Measurements from ENCODE around the gene RIPPLY3.
"Not testable (repeated sequence)": the region's sequence is repeated elsewhere in the genome, so short reads cannot be mapped to it uniquely, and the experiment has no call there.

RIPPLY3 gene

DNA sequence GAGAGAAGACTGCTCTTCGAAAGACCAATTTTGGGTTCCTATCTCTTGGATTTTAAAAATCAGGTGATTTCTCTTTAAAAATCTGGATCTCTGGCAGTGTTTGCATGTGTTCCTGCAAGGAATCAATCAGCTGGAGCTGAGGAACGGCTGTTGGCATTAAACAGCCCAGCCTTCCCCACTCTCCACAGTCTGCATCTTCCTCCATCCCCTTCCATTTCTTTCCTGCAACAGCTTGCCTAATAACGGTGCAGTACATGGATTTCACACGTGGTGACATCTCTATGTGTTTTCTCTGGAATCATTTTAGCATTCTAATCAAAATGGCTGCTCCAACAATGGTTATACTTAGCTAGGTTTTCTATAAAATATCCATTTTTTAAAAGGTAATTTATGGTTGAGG, 20.0 kb downstream of the RIPPLY3 start:
- DNase-seq, result no peak

- no peak for DNase-seq
These were observed 22.1 kb downstream of the RIPPLY3 start for GRCh38 chr21:37028570-37028969.

- DNase-seq, result no peak
These were observed 24.4 kb downstream of the RIPPLY3 start for GRCh38 chr21:37030864-37031263.

GRCh38 chr21:37032293-37032692, 25.8 kb downstream of the RIPPLY3 start:
- no peak for DNase-seq

DNA sequence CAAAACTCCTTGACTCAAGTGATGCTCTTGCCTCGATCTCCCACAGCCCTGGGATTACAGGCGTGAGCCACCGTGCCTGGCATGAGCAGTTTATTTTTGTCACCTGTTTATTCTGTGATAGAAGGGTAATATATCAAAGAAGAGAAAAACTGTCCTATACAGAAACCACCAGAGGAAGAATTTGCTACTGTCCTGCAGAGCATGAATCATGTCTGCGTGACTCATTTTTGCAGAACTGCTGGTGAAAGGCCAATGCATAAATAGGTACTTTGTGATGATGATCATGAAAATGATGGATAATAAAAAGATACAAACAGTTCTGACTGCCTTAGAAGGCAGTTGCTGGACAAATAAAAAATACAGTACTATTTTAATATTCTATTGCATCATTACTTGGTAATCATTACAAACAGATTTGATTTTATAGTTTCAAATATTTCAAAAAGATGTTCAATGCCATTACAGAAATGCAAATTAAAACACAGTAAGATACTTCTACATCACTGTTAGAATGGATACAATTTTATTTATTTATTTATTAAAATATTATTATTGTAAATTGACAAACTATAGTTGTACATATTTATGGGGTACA, 26.5 kb downstream of the RIPPLY3 start:
- no peak for DNase-seq

DNA sequence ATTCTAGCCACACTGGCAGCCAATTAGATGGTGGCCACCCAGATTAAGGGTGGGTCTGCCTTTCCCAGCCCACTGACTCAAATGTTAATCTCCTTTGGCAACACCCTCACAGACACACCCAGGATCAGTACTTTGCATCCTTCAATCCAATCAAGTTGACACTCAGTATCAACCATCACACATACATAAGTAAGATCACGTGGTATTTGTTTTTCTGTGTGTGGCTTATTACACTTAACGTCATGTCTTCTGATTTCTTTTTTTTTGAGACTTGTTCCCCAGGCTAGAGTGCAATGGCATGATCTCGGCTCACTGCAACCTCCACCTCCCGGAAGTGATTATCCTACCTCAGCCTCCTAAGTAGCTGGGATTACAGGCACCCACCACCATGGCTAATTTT, 27.9 kb downstream of the RIPPLY3 start:
- DNase-seq, result not testable (repeated sequence)

DNA sequence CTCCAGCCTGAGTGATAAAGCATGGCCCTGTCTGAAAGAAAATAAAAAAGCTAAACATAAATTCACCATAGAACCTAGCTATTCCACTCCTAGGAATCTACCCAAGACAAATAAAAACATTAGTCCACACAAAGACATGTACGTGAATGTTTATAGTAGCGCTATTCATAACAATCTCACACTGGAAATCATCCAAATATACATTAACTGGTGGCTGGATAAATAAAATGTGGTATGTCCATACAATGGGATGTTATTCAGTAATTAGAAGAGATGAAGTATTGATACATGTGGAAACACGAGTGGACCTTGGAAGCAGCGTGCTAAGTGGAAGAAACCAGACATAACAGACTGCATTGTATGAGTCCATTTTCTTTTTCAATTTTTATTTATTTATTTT, 29.7 kb downstream of the RIPPLY3 start:
- DNase-seq, result no peak

- DNase-seq, result no peak
These were observed 33.0 kb downstream of the RIPPLY3 start for GRCh38 chr21:37039411-37040075.

DNA sequence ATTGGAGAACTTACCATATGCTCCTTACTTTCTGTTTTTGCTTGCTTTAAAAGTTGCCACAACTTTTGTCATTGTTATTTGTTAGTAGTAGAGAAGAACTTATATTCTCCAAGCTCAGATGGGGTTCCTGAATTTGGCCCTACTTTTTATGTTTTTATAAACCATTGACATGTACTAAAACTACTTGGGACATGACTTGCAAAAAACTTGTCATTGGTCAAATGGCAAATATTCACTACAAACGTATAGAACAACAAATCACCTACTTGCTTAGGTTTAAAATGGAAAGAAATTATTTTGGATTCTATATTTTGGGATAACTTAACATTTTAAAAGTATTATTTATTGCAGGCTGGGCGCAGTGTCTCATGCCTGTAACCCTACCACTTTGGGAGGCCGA, 33.7 kb downstream of the RIPPLY3 start:
- no peak for DNase-seq

- no peak for DNase-seq
These were observed 35.3 kb downstream of the RIPPLY3 start for GRCh38 chr21:37041706-37042271.

DNA sequence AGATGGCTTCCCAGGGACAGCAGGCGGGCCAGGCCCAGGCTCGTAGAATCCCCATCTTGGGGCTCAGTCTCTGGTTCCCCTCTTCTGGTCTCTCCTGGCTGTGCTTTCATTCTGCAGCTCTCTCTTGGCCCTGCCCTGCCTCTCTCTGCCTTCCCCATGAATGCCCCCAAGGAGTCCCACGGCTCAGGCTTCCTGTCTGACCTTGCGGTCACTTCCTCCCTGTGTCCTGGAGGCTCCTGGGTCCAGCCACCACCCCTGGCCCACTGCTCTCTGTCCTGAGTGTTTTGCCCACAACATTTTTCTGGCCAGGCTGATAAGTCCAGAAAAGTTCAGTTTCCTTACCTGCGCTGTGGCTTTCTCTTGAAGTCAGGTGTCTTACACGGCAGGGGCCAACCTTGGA, 37.3 kb downstream of the RIPPLY3 start:
- no peak for DNase-seq

DNA sequence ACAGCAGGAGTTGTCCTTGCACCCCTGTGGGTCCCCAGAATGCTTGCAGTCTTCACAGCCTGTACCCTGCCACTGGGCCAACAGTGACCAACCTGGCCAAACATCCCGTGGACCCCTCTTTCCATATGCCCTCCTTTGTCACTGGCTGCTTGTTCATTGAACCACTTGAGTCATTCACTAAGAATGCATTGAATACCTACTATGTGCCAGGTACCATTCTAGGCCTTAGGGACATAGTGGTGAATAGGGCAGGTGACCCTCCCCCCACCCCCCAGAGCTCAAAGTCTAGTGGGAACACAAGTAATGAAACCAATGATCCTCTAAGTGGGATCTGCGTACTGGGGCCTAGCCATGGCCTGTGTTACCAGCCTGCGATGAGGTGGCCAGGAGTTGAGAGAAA, 38.1 kb downstream of the RIPPLY3 start:
- DNase-seq, result no peak

DNA sequence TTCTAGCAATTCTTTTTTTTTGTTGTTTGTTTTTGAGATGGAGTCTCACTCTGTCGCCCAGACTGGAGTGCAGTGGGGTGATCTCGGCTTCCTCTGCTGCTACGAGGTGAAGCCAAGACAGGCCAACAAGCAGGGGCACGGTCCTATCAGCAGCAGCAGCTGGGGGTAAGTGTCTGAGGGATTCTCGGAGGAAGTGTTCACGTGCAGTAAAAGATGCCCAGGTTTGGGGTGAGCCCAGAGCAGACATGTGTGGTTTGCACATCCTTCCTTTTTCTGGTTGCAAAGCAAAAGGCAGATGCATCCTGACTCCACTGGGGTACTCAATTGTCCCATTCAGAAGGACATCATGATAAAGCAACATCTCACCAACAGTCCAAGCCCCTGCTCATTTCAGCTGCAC, 38.6 kb downstream of the RIPPLY3 start:
- no peak for DNase-seq

DNA sequence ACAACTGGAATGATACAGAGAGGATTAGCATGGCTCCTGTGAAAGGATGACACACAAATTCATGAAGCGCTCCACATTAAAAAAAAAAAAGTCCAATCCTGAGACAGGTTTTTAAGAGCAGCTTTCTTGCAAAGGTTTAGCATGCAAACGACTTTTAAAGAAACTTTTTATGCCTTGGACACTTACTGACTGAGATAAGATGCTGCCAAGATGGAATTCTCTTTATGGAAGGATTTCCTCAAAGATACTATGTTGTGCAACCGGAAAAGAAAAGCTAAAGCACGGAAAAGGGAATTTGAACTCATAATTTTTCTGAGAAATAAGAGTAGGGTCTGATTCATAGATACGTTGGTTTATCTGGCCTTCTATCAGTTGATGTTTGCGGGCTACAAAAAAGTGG, 39.1 kb downstream of the RIPPLY3 start:
- DNase-seq, result no peak

- no peak for DNase-seq
These were observed 40.6 kb downstream of the RIPPLY3 start for GRCh38 chr21:37047079-37047478.

DNA sequence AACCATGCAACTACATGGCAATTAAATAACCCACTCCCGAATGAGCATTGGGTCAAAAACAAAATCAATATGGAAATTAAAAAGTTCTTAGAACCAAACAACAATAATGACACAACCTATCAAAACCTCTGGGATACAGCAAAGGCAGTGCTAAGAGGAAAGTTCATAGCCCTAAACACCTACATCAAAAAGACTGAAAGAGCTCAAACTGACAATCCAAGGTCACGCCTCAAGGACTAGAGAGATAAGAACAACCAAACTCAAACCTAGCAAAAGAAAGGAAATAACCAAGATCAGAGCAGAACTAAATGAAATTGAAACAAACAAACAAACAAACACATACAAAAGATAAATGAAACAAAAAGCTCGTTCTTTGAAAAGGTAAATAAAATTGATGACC, 43.2 kb downstream of the RIPPLY3 start:
- not testable (repeated sequence) for DNase-seq

DNA sequence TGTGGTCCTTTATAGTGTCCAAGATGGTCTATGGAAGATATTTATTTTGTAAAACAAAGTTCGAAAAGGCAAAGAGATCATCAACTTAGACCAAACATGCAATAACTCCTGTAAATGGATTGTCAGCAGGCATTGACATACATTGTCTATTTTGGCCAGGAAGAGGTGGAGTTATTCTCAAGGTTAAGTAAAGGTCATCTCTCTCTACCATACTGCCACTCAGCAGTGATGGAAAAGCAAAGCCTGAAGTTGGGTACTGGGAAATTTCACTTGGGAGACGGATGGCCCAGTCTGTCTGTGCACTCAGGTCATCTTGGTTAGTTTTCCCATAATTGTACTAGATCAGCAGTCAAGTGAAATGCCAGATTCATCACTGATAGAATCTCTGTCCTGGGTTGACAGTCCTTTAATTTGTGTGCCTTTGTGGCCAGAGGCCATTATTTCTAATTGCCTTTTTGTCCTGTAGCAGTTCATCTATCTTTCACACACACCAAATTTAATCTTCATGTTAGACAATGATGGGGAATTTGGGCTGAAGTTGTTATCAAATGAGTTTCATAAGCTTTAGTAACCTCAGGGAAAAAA, 48.9 kb downstream of the RIPPLY3 start:
- no peak for DNase-seq

DNA sequence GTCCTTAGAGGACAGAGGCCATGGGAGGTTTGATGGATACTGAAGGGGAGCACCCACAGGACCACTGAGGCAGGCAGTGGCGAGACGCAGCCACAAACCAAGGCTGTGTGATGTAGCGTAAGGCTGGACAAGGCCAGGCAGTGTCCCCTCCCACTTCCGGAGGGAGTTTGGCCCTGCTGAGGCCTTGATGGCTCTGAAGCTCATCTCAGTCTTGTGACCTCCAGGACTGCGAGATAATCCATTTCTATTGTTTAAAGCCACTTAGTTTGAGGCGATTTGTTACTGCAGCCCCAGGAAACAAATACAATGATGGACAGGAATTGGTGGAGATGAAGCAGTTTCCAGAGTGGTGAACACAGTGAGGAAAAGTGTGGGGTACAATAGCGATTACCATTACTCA, 51.1 kb downstream of the RIPPLY3 start:
- DNase-seq, result no peak

DNA sequence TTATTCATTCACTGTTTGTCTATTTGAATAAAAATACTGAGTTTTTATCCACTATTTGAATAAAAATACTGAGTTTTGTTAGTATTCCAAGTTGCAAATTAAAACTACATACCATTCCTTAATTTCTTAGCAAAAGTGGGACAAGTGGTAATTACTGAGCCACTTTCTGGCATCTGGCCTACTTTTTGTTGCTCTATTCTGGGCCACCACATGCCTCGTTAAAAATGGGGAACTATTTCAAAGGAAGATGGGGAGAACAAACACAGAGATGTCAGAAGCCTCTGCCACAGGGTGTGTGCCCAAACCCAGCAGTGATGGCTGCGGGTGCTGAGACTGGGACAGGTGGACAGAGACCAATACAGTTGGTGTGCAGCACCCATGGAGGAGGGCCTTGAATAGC, 51.8 kb downstream of the RIPPLY3 start:
- no peak for DNase-seq

- no peak for DNase-seq
These were observed 52.7 kb downstream of the RIPPLY3 start for GRCh38 chr21:37059181-37059580.

DNA sequence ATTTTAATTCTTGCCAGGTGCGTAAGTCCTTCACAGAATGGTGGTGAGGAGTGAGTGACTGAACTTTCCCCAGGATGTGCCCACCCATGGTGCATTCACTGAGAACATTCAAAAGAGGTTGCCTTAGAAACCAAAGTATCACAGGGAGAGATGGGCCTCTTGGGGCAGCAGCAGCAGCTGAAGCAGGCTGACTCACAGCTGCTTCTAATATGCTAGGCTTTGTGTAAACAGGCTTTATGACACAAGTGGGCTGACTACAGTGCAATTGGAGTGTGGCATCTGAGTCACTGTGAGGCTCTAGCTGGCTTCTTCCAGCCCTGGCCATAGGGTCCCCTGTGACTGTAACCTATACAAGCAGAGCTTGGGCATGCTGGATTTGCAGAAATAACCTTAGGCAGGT, 53.8 kb downstream of the RIPPLY3 start:
- no peak for DNase-seq

GRCh38 chr21:37061926-37062592, 55.6 kb downstream of the RIPPLY3 start:
- DNase-seq, result no peak

GRCh38 chr21:37062593-37062935, 56.1 kb downstream of the RIPPLY3 start:
- DNase-seq, result no peak

GRCh38 chr21:37063433-37063832, 56.9 kb downstream of the RIPPLY3 start:
- DNase-seq, result no peak
